MCF 10A (cell line): ENCODE measurements around the gene CARD11. TPM values are rescaled to one million over a fixed set of nuclear protein-coding genes. Genes with fewer than 3 reads are reported as not detected.

Experiments used
- BruUV-seq: library from RNA; stranded (reverse); fragments of 400-500 nt; replicated peaks from 2 replicates; lab custom pipeline; 2021; lab: Mats Ljungman, UMichigan
- CTCF ChIA-PET: fragments of 300-600 bp; sonication (Branson Sonifier 250); formaldehyde crosslinking; extraction: SDS; loops from one replicate; lab custom pipeline; 2021; ENCODE audit warnings: antibody characterized with exemption, inconsistent platforms; lab: Yijun Ruan, JAX
- POLR2A ChIA-PET: fragments of 300-600, 350-650 bp; sonication (Branson Sonifier 250); formaldehyde crosslinking; extraction: SDS; loops from one replicate; lab custom pipeline; 2020; ENCODE audit warnings: antibody characterized with exemption, inconsistent platforms; lab: Yijun Ruan, JAX
- DNase-seq: peaks from one replicate; pipeline ENCODE4 v3.0.0-alpha.2; 2018; ENCODE audit not compliant: unreplicated experiment
- H3K27ac Mint-ChIP-seq: one replicate; pipeline ENCODE4 v1.8.0; 2022; ENCODE audit warnings: mild to moderate bottlenecking, low read depth, mixed read lengths; ENCODE audit not compliant: unreplicated experiment
- H3K27me3 Mint-ChIP-seq: one replicate; pipeline ENCODE4 v1.8.0; 2022; ENCODE audit warnings: mixed read lengths; ENCODE audit not compliant: insufficient read depth, unreplicated experiment
- H3K36me3 Mint-ChIP-seq: one replicate; pipeline ENCODE4 v1.8.0; 2022; ENCODE audit warnings: mild to moderate bottlenecking, moderate library complexity, mixed read lengths; ENCODE audit not compliant: insufficient read depth, unreplicated experiment
- H3K4me1 Mint-ChIP-seq: one replicate; pipeline ENCODE4 v1.8.0; 2022; ENCODE audit warnings: mixed read lengths; ENCODE audit not compliant: insufficient read depth, unreplicated experiment
- H3K4me3 Mint-ChIP-seq: one replicate; pipeline ENCODE4 v1.8.0; 2022; ENCODE audit warnings: mild to moderate bottlenecking, moderate library complexity, mixed read lengths; ENCODE audit not compliant: unreplicated experiment
- H3K9me3 Mint-ChIP-seq: one replicate; pipeline ENCODE4 v1.8.0; 2022; ENCODE audit warnings: mixed read lengths; ENCODE audit not compliant: unreplicated experiment
- CTCF ChIP-seq: fragments of 200-600 bp; IDR thresholded peaks from one replicate; pipeline ENCODE4 v1.8.0; 2022; ENCODE audit warnings: antibody characterized with exemption, mild to moderate bottlenecking; ENCODE audit not compliant: unreplicated experiment
- intact Hi-C: fragments of 100-400 bp; cut with micrococcal nuclease; formaldehyde crosslinking; loops from 2 replicates; pipeline ENCODE4 v1.14.1; 2022
- total RNA-seq: library from RNA; stranded (reverse); gene quantifications from 2 replicates; pipeline ENCODE4 v1.2.3, GENCODE V29; 2022

The CARD11 gene
- total RNA-seq, 1 experiment from 2014 or later = not detected

GRCh38 chr7:2939193-2939885 is 104.3 kb downstream of the CARD11 start:
- Mint-ChIP-seq H3K36me3 (no peaks in the 10 kb centered on the region), H3K4me1 (no peaks in the 10 kb centered on the region), H3K27me3 (no peaks in the 10 kb centered on the region), H3K9me3 (no peaks in the 10 kb centered on the region), H3K27ac (no peak overlapping the region), H3K4me3 (no peak overlapping the region)
- no peak for DNase-seq
- POLR2A ChIA-PET = interaction anchor here (1.2 kb wide), 1 partner anchor 17 kb away, joined by 6 read pairs; no protein-coding TSS in a partner anchor
- BruUV-seq = no TSS peak
- CTCF ChIA-PET = interaction anchor here (0.6 kb wide), 1 partner anchor 1140 kb away, joined by 3 read pairs; no protein-coding TSS in a partner anchor
- intact Hi-C loops = no loop called here
- no peak for TF ChIP-seq CTCF

GRCh38 chr7:2938514-2939192 is 105.0 kb downstream of the CARD11 start:
- H3K4me3 Mint-ChIP-seq = no peak overlapping the region
- no peaks in the 10 kb centered on the region for H3K36me3 Mint-ChIP-seq
- BruUV-seq = no TSS peak
- ChIA-PET POLR2A (interaction anchor here (1.2 kb wide), 1 partner anchor 18 kb away, joined by 6 read pairs; no protein-coding TSS in a partner anchor), CTCF (interaction anchor here (0.6 kb wide), 1 partner anchor 1141 kb away, joined by 3 read pairs; no protein-coding TSS in a partner anchor)
- H3K4me1 Mint-ChIP-seq = peaks cover 6% of the 10 kb centered on the region
- intact Hi-C loops = no loop called here
- H3K9me3 Mint-ChIP-seq = no peaks in the 10 kb centered on the region
- H3K27ac Mint-ChIP-seq = no peak overlapping the region
- no peak for TF ChIP-seq CTCF
- no peaks in the 10 kb centered on the region for H3K27me3 Mint-ChIP-seq
- DNase-seq = no peak

GRCh38 chr7:2937701-2938513 is 105.8 kb downstream of the CARD11 start:
- H3K27ac Mint-ChIP-seq = no peak overlapping the region
- H3K9me3 Mint-ChIP-seq = no peaks in the 10 kb centered on the region
- intact Hi-C loops = no loop called here
- BruUV-seq = no TSS peak
- no peak for TF ChIP-seq CTCF
- H3K27me3 Mint-ChIP-seq = no peaks in the 10 kb centered on the region
- DNase-seq = no peak
- ChIA-PET POLR2A (interaction anchor here (1.0 to 1.2 kb wide), 2 partner anchors 18 to 29 kb away, joined by 3 to 6 read pairs; no protein-coding TSS in a partner anchor), CTCF (interaction anchor here (0.6 to 0.7 kb wide), 2 partner anchors 169 to 227 kb away, joined by 3 read pairs; no protein-coding TSS in a partner anchor)
- H3K4me3 Mint-ChIP-seq = no peak overlapping the region
- H3K4me1 Mint-ChIP-seq = peaks cover 10% of the 10 kb centered on the region
- no peaks in the 10 kb centered on the region for H3K36me3 Mint-ChIP-seq
